ENCODE measurements around the gene VPS13D.

Gene VPS13D

GRCh38 chr1:12359359-12360133 lies 129.7 kb downstream of the VPS13D start:
- no peaks in the 10 kb centered on the region for H3K9me3 ChIP-seq (ENCODE audit: severe bottlenecking)
- H3K27ac ChIP-seq (ENCODE audit: poor library complexity, severe bottlenecking): no peak overlapping the region
- no peak overlapping the region for H3K4me3 ChIP-seq (ENCODE audit: severe bottlenecking)
- ATAC-seq (ENCODE audit: low read depth) (no peak), DNase-seq (ENCODE audit: low spot score) (no peak)
- peaks cover 83% of the 10 kb centered on the region for H3K36me3 ChIP-seq (ENCODE audit: low read depth)
- TF ChIP-seq CTCF (IDR thresholded peaks at IDR 0.05; ENCODE audit: poor library complexity, severe bottlenecking): no peak
- no peaks in the 10 kb centered on the region for H3K27me3 ChIP-seq (ENCODE audit: insufficient read depth, poor library complexity, severe bottlenecking)
- H3K4me1 ChIP-seq (ENCODE audit: insufficient read depth, poor library complexity, severe bottlenecking): no peaks in the 10 kb centered on the region

DNA sequence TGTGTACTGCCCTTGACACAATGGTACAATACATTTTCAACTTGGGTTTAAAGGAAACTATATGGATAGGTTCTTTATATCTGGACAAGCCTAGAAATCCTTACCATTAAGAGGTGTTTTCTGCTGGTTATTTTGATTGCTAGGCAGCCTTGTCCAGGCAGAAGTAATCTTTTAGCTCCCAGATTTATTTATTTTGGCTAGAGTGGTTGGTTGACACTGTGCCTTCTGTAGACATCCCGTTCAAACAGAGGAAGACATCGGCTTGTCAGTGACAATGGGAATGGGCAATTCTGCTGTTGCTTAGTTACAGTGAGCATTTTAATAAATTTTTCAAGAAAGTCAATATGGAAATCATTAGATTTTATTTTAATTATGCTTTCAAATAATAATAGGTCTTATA lies 138.8 kb downstream of the VPS13D start:
- Histone ChIP-seq H3K4me1 (ENCODE audit: insufficient read depth, poor library complexity, severe bottlenecking) (no peaks in the 10 kb centered on the region), H3K4me3 (ENCODE audit: severe bottlenecking) (no peak overlapping the region), H3K36me3 (ENCODE audit: low read depth) (peaks cover 66% of the 10 kb centered on the region), H3K27me3 (ENCODE audit: insufficient read depth, poor library complexity, severe bottlenecking) (no peaks in the 10 kb centered on the region), H3K9me3 (ENCODE audit: severe bottlenecking) (no peaks in the 10 kb centered on the region), H3K27ac (ENCODE audit: poor library complexity, severe bottlenecking) (no peak overlapping the region)
- no peak for ATAC-seq (ENCODE audit: low read depth)
- no peak for DNase-seq (ENCODE audit: low spot score)
- no peak for TF ChIP-seq CTCF (IDR thresholded peaks at IDR 0.05; ENCODE audit: poor library complexity, severe bottlenecking)

- ATAC-seq (ENCODE audit: low read depth) (no peak), DNase-seq (ENCODE audit: low spot score) (no peak)
- Histone ChIP-seq H3K27me3 (ENCODE audit: insufficient read depth, poor library complexity, severe bottlenecking) (no peaks in the 10 kb centered on the region), H3K4me1 (ENCODE audit: insufficient read depth, poor library complexity, severe bottlenecking) (no peaks in the 10 kb centered on the region), H3K36me3 (ENCODE audit: low read depth) (peaks cover 67% of the 10 kb centered on the region), H3K27ac (ENCODE audit: poor library complexity, severe bottlenecking) (no peak overlapping the region), H3K4me3 (ENCODE audit: severe bottlenecking) (no peak overlapping the region), H3K9me3 (ENCODE audit: severe bottlenecking) (no peaks in the 10 kb centered on the region)
- no peak for TF ChIP-seq CTCF (IDR thresholded peaks at IDR 0.05; ENCODE audit: poor library complexity, severe bottlenecking)
Measured at GRCh38 chr1:12369258-12369657, 139.4 kb downstream of the VPS13D start.

GRCh38 chr1:12370333-12370975 lies 140.6 kb downstream of the VPS13D start:
- TF ChIP-seq CTCF (IDR thresholded peaks at IDR 0.05; ENCODE audit: poor library complexity, severe bottlenecking): no peak
- no peak overlapping the region for H3K4me3 ChIP-seq (ENCODE audit: severe bottlenecking)
- no peaks in the 10 kb centered on the region for H3K4me1 ChIP-seq (ENCODE audit: insufficient read depth, poor library complexity, severe bottlenecking)
- H3K36me3 ChIP-seq (ENCODE audit: low read depth): peaks cover 63% of the 10 kb centered on the region
- H3K27me3 ChIP-seq (ENCODE audit: insufficient read depth, poor library complexity, severe bottlenecking): no peaks in the 10 kb centered on the region
- ATAC-seq (ENCODE audit: low read depth) (no peak), DNase-seq (ENCODE audit: low spot score) (no peak)
- no peaks in the 10 kb centered on the region for H3K9me3 ChIP-seq (ENCODE audit: severe bottlenecking)
- no peak overlapping the region for H3K27ac ChIP-seq (ENCODE audit: poor library complexity, severe bottlenecking)

GRCh38 chr1:12371053-12371452 lies 141.2 kb downstream of the VPS13D start:
- H3K27me3 ChIP-seq (ENCODE audit: insufficient read depth, poor library complexity, severe bottlenecking): no peaks in the 10 kb centered on the region
- no peak overlapping the region for H3K4me3 ChIP-seq (ENCODE audit: severe bottlenecking)
- H3K27ac ChIP-seq (ENCODE audit: poor library complexity, severe bottlenecking): no peak overlapping the region
- no peaks in the 10 kb centered on the region for H3K9me3 ChIP-seq (ENCODE audit: severe bottlenecking)
- no peaks in the 10 kb centered on the region for H3K4me1 ChIP-seq (ENCODE audit: insufficient read depth, poor library complexity, severe bottlenecking)
- DNase-seq (ENCODE audit: low spot score) (no peak), ATAC-seq (ENCODE audit: low read depth) (no peak)
- TF ChIP-seq CTCF (IDR thresholded peaks at IDR 0.05; ENCODE audit: poor library complexity, severe bottlenecking): no peak
- peaks cover 63% of the 10 kb centered on the region for H3K36me3 ChIP-seq (ENCODE audit: low read depth)
